Stimulated activated CD4-positive, alpha-beta T cell treated with anti-CD3 and anti-CD28 coated beads, Interleukin-15, amount 100 ng/mL, for 24 hours (primary cell): ENCODE data around the gene TRIM56.

Experiments
- DNase-seq: peaks from one replicate; pipeline ENCODE4 v3.0.0-alpha.2; 2020

TRIM56 gene

DNA sequence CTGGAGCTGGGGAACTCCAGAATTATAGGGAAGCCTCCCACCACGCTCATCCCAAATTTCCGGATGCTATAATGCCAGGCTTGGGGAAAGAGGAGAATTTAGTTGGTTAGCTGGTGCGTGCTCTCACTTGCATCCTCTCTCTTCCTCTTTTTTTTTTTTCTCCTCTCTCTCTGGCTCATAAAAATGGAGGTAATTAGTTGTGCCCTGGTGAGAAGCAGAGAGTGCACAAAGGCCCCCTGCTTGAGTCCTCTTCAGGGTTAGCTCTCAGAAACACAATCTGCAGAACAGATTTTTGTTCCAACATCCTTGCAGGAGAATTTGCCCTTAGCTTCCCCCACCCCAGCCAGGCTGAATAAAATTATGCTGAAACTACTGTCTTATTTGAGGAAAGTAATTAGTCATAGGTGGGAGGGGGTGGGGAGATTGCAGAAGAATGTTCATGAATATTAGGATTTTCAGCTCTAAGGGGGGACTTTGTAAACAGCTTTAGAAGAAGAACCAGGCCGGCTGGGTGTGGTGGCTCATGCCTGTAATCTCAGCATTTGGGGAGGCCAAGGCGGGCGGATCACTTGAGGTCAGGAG lies 49.2 kb downstream of the TRIM56 start:
- no peak for DNase-seq

DNA sequence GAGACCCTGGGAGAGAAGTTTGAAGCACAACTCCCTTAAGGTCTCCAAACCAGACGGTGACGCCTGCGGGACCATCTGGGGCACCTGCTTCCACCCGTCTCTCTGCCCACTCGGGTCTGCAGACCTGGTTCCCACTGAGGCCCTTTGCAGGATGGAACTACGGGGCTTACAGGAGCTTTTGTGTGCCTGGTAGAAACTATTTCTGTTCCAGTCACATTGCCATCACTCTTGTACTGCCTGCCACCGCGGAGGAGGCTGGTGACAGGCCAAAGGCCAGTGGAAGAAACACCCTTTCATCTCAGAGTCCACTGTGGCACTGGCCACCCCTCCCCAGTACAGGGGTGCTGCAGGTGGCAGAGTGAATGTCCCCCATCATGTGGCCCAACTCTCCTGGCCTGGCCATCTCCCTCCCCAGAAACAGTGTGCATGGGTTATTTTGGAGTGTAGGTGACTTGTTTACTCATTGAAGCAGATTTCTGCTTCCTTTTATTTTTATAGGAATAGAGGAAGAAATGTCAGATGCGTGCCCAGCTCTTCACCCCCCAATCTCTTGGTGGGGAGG lies 52.5 kb downstream of the TRIM56 start:
- no peak for DNase-seq

DNA sequence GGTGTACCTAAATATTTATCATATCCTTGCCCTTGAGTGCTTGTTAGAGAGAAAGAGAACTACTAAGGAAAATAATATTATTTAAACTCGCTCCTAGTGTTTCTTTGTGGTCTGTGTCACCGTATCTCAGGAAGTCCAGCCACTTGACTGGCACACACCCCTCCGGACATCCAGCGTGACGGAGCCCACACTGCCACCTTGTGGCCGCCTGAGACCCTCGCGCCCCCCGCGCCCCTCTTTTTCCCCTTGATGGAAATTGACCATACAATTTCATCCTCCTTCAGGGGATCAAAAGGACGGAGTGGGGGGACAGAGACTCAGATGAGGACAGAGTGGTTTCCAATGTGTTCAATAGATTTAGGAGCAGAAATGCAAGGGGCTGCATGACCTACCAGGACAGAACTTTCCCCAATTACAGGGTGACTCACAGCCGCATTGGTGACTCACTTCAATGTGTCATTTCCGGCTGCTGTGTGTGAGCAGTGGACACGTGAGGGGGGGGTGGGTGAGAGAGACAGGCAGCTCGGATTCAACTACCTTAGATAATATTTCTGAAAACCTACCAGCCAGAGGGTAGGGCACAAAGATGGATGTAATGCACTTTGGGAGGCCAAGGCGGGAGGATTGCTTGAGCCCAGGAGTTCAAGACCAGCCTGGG lies 53.1 kb downstream of the TRIM56 start:
- DNase-seq, result peak; percentile 93

DNA sequence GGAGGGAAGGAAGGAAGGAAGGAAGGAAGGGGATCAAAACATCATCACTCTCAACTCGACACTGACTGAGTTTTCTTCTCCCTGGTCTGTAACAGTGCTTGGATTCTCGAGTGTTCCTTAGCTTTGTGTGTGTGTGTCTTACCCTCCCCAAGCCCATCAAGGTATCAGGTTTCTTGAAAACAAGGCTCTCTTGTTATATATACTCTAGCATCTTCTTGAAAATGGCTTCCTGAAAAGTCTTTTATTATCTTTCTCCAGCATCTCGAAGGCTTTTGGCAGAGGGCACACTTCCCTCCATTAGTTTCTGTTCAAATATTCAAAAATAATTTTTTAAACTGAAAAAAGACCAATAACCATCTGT lies 55.0 kb downstream of the TRIM56 start:
- DNase-seq, result no peak

DNA sequence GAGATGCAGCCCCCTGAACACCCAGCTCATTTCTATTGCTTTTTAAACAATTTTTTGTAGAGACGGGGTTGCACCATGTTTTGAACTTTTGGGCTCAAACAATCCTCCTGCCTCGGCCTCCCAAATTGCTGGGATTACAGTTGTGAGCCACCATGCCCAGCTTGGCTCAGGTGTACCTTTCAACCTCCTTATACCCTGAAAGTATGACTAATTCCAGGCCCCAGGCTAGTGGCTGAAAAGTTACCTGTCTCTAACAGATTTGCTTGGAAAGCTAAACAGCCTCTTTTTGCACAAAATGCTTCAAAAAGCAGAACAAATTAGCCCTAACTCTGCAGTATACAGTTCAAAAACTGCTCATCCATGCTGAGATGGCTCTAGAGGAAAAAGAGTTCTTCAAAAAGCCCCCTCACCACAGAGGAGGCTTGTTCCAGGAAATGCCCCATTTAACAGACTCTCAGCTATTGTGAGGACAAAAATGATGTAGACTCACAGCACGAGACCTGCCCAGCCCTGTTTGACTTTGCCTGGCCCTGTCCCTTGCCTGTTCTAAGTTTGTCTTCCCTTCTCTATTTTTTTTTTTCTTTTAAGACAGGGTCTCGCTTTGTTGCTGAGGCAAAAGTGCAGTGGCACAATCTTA lies 55.6 kb downstream of the TRIM56 start:
- no peak for DNase-seq
